Placental pericyte (primary cell): ENCODE data around the gene TBC1D9. TPM values are rescaled to one million over a fixed set of nuclear protein-coding genes. Genes with fewer than 3 reads are reported as not detected.

ENCODE experiments used
- small RNA-seq: library from RNA; depleted of rRNA; stranded (forward); fragments of <200 nt; gene quantifications from one replicate; pipeline ENCODE3, GENCODE V24; 2012; ENCODE audit warnings: low replicate concordance
- total RNA-seq: library from RNA; depleted of rRNA; stranded (reverse); fragments of >200 nt; gene quantifications from 2 replicates; pipeline ENCODE4 v1.2.3, GENCODE V29; 2012

TBC1D9 gene
- total RNA-seq = 13.3 and 18.0 TPM in 2 replicates

GRCh38 chr4:140756319-140757231 is at the start of gene TBC1D9:
Gene TBC1D9 (minus strand): TSS chr4:140756385. CDS start chr4:140756045, 340 bp downstream.

Small RNA genes lying within 50 kb of the gene (small RNA-seq; reads per million reads assigned to genes)
- gene AC108019.1 (not detected), gene RF00019 (not detected), gene RN7SL152P (not detected), gene RNY1P14 (not detected)

Other genes starting within 250 kb of the TBC1D9 start
- gene ELMOD2, start 232.2 kb downstream of the TBC1D9 start, total RNA-seq = 33.0 and 33.2 TPM in 2 replicates
- not detected in 2 replicates for gene UCP1, start 187.4 kb downstream of the TBC1D9 start, total RNA-seq